Umbilical cord (tissue), 2 donors: Measurements from ENCODE around the gene STX16. TPM values are rescaled to one million over a fixed set of nuclear protein-coding genes. Genes with fewer than 3 reads are reported as not detected.

Experiments used
- DNase-seq: peaks from one replicate; pipeline ENCODE4 v3.0.0-alpha.2; 2015; ENCODE audit warnings: low spot score
- total RNA-seq: library from RNA; depleted of rRNA; stranded (reverse); fragments of >200 nt; gene quantifications from one replicate; pipeline ENCODE4 v1.2.3, GENCODE V29; 2014; ENCODE audit warnings: low replicate concordance; ENCODE audit not compliant: insufficient read depth

The STX16 gene
- total RNA-seq, 1 donor from 2014 or later = 24.1 TPM

DNA sequence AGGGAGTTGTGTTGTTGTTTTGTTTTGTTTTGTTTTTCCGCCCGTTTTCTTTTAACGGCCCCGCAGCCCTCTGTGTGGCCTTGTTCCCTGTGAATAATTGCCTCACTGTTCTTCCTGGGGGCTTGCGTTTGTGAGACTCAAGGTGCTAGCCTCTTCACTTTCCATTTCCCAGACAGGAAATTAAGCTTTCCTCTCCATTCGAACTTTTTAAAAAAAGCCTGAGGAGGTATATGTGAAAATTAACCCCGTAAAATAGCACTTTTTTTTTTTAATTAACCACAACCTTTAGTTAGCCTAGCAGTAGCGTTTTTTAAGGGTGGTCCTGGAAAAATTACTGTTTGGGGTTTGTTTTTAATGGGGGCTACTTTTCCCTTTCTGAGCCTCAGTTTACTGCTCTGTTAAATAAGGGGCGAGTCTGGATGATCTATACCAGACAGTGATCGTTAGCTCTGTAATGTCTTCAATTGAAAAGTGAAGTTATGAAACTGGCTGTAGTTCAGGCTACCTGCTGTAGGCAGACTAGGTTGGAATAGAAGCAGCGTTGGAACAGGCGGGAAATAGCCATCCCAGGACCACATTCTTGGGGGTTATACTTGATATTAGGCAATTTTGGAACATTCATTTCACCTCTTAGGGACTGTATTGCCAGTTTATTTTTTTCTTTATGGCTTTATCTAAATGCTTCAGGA is 1.7 kb downstream of the STX16 start:
- DNase-seq = no peak

DNA sequence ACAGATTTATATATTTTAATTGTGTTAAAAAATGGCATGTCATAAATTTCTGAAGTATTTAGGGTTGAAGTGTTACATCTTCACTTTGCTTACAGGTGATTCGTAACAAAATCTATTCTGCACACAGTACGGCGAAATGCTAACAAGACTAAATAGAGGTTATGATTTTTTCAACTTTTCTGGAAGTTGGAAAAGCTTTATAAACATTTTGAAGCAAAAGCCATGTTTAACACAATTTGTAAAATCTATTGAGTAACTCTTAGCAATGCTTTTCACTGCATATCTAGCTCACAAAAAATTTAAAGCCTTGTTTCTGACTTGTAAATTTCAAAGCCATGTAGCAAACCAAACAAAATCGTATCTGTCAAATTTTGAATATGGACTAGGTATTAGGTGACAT is 3.3 kb downstream of the STX16 start:
- no peak for DNase-seq

DNA sequence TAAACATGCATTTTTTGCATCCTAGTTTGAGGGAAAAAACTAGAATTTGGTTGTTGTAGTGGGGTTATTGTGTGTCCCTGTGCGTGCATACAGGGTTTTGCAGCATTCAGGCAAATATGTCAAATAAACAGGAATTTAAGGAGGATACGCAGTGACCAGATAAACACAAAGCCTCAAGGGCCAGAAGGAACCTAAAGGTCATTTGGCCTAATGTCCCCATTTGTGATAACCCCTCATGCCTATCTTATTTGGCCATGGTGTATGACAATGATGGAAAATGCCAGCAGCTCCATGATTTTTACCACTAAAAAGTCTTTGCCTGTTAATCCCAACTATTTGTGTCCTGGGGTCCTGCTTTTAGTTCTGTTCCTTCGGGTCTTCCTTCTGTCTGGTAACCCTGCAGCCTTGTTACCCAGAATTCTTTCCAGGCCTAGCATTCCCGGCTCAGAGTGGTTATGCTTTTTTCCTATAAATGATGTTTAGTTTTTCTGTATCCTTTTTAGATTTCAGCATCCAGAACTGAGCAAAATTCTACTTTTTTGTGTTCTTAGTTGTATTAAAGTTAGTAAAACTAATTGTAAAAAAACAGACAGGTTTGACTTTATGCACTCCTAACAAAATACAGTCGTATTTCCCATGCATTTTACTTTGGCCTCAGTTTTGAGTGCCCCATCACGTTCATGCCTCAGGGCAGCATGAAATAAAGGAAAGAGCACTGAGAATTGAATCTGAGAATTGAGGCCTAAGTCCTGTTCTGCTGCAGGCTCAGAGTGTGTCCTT is 4.4 kb downstream of the STX16 start:
- no peak for DNase-seq

DNA sequence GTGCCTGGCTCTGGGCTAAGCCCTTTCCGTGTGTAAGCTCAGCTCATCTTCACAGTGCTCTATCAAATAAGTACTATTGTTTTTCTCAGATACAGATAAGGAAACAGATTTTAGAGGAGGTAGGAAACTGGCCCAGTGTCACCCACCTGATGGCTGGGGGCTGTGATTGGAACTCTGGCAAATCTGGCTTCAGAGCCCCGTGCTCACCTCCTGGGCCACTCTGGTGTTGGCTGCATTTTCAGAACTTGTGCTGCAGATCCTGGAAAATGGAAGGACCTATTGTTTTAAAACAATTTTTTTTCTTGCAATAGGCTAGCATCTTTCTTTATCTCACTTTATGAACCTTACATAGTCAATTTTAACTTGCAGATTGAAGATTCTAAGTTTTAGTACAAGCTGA is 5.7 kb downstream of the STX16 start:
- DNase-seq = no peak

DNA sequence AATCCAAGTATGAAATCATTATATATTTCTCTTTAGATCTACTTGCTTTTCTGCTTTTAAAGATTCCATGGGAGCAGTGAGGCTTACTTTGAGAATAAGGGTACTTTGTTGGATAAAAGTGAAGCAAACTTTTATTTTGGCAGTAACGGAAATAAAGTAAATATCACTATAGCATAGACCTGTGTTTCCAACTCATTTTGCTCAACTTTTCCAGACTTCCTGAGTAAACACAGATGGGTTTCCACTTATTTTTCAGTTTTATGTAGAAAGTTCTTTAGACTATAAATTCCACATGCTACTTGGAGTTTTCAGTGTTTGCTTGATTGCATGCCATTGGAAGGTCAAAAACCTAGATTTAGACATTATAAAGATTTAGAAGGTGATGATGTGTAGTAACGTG is 6.2 kb downstream of the STX16 start:
- DNase-seq = no peak

DNA sequence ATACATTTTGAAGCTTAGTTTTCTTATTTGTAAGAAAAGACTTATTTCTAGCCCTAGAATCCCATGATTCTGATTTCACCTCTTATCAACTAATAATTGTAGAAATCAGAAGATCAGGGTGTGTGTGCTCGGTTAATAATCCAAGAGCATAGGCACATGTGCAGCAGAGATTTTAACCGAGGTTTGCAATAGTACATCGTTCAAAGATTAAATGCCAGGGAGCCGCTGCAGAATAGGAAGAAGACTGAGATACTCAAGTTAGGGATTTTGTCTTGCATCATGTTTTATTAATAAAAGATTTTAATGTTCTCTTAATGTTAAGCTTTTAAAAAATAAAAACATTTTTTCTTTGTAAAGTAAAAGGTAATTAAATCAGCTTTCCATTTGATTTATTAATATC is 6.9 kb downstream of the STX16 start:
- DNase-seq = no peak

DNA sequence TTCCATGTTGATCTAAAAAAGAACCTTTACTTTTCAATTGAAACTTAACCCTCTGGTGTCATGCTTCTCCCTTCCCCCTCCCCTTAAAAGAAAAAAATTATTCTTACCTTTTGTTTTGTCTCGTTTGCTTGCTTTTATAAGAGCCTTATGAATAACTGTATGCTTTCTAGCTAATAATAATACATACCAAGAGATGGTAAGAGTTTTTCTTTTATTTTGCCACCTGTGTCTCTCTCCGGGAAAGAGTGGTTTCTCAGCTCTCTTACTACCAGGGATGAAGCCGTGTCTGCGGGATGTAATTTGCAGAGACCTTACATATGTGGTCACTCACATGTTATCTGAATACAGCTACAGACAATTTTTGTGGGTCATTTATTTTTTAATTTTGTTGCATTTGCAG is 7.7 kb downstream of the STX16 start:
- DNase-seq = no peak

DNA sequence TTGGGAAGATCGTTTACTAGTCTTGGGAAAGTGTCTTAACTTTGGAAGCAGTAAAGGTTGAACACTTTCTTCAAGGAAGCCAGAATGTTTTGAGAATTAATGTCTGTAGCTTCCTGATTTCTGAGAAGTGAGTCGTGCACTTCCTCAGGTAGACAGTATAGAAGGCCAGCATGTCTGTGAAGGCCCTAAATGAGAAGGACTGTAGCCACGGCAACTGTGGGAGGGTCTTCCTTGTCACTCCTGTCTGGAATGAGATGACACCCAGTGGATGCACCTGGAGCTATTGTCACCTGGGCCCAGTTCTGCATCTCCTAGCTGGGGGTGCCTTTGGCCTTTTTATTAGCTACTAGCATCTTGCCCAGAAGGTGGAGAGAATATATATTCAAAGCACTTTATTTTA is 8.8 kb downstream of the STX16 start:
- no peak for DNase-seq

DNA sequence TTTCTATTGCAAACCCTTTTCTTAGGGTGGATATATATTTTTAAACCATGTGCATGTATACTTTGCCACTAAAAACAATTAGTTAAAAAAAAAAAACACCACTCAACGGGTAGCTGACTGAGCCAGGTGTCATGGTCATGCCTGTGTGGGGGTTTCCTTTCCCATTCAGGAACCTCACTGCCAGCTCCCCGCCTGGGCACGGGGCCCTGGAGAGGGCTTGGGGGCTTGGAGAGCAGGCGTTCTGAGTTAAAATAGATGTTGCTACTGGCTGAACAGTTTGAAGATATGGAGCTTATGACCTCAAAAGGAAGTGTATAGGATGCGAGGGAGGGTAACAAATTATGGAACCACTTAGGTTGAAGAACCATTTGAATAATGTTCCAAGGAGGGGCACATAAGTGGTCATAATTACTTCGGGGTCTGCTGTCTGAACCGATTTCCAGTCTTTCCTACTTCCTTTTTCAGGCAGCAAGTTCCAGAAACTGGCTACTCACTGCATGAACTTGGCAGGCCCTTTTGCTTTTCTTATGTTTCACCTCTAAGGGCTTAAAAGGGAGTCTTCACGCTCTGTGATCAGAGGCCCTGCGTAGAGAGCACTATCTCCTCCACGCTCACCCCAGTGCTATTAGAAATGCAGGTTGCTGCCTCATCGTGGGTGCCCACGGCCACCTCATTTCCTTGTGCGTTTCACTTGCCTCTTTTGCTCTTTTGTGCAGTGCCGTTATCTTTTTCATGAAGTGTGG is 9.9 kb downstream of the STX16 start:
- DNase-seq = no peak

DNA sequence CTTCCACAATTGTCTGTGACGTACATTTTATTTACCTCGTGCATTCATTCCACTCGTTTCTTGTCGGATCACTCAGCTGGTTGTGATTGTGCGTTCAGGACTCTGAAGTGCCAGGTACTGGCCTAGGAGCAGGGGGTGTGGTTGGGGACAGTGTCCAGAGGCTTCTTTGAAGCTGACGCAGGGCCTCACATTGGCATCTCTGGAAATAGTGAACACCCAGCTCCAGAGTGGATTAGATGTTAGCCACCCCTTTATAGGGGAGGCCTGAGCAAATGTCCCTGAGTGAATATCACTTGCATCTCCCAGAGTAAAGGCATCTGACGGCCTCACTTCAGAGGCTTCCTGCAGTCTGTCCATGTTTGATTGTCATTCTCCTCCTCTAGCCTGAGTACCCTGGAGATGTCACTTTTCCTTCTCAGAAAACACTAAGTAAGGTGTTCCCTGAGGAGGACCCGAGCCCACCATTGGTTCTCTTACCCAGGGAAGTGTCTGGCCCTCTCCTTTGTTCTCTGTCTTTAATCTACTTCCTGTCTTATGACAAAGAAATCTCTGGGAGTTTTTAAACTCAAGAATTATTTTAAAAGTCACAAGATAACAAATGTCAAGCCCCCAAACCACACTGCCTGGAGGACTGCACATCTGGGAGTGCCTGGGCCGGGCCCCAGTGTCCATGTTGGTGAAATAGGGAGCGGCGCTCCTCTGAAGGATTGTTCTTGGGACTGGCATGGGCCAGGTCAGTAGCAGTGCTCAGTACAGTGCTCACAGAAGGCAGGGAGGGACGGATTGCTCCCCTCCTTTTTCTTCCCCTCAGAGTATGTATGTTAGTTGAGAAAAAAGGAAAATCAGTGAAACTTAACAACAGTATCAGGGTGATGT is 10.8 kb downstream of the STX16 start:
- no peak for DNase-seq

DNA sequence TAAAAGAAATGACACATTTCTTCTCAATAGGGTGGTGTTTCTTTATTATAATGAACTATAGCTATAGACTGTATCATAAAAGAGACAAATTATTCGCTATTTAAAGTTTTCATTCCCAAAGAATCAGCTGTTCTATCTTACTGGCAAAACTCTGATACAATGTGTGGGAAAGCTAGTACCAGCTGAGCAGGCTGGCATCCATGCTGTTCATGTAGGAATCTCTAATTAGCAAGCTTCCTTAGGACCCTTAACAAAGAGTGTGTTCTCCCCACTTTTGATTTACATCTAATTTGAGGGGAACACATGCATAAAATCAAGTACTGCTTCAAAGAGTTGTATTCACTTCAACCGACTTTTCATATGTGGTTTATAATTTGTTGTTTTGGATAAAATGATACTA is 13.2 kb downstream of the STX16 start:
- no peak for DNase-seq

DNA sequence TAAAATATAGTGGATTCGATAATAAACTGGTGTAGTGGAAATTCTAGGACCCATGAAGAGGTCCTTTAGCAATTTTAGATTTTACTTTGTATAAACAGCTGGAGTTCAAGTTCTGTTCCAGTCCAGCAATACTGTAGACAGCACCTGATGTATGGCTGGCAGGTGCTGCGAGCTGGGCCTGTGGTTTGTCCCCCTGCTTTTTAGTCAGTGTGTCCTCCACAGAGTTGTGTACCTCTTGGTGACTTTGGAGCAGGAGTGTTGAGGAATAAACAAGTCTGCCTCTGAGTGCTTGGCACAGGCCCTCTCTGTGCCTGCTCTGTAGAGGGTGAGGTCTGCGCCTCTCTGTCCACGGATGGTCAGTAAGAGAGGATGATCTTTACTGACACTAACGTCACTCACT is 13.8 kb downstream of the STX16 start:
- DNase-seq = no peak

DNA sequence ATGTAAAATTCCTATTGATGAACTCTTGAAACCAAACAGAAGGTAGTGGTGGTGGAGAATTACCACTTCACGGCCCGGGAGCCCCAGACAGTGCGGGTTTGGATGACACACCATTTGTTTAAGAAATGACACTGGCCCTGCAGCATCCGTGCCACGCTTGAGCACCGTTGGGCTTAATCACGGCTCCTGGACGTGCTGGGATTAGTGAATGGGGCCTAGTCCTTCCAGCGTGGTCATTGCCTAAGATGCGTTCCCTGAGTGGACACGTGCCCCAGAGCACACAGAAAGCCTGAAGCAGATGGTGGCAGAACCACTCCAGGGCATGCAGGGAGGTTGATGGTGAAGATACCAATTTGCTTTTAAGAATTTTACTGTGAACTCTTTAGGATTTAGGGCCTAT is 14.5 kb downstream of the STX16 start:
- DNase-seq = no peak

DNA sequence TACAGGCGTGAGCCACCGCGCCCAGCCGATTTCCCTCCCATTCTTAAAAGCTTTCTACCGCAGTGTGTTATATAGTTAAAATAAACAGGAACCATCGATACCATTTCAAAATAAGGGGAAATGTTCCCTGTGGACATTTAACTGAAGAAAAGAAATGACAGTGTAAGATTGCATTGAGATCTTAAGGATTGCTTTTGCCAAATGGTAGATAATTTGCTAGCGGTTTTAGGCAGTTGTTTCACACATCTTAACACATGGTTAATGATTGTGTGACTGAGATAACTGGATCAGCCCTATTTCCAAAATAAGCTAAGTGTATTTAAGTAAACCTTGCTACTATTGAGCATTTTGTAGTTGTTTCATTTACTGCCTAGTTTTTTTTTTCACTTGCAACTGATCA is 15.6 kb downstream of the STX16 start:
- no peak for DNase-seq

DNA sequence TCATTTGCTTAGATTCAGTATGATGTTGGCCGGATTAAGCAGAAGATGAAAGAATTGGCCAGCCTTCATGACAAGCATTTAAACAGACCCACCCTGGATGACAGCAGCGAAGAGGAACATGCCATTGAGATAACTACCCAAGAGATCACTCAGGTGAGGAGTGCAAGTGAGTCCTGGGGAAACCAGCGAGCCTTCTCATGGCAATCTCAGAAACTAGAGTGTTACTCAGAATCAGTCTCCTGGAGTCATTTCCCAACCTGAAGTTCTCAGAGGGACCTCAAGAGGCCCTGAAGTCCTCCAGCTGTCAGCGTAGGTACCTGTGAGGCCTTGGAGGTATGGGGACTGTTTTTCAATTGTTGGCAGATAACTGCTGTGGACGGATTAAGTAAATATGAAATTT is 16.9 kb downstream of the STX16 start:
- DNase-seq = no peak

DNA sequence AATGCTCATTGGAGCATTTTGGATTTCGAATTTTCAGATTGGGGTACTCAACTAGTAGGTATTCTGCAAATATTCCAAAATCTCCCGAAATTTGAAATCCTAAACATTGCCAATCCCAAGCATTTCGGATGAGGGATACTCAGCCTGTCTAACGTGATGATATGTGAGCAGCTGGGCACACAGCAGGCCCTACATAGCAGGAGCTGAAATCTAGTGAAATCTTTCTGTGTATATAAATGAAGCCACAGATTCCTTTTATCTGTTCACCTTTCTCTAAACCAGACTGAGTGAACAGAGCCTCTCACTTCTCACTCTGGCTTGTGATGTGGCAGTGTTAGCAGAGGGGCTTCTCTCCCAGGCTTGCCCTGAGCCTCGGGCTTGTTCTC is 17.8 kb downstream of the STX16 start:
- DNase-seq = no peak

DNA sequence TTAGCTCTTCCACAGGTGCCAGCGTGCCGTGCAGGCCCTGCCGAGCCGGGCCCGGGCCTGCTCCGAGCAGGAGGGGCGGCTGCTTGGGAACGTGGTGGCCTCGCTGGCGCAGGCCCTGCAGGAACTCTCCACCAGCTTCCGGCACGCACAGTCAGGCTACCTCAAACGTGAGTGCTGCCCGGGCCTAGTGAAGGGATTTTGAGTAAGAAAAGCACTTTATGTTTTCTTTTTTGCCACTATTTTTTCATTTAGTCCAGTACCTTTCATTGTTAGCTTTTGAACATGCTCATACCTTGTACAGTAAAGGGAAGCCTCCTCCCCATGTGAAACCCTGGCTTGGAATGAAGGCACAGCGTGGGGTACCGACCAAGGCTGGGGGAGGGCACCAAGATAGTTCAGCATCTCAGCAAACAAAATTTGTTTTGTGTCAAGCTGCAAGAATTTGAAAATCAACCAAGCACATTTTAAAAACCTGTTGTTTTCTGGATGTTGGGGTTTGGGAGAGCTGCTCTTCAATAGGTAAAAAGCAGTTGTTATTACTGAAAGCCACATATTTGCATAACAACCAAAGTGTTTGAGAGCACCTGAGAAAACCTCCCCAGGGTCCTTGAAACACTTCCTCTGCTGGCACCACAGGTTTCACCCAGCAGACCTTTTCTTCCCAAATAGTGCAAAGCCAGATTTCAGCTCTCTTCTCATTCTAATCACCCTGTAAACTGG is 18.4 kb downstream of the STX16 start:
- no peak for DNase-seq

DNA sequence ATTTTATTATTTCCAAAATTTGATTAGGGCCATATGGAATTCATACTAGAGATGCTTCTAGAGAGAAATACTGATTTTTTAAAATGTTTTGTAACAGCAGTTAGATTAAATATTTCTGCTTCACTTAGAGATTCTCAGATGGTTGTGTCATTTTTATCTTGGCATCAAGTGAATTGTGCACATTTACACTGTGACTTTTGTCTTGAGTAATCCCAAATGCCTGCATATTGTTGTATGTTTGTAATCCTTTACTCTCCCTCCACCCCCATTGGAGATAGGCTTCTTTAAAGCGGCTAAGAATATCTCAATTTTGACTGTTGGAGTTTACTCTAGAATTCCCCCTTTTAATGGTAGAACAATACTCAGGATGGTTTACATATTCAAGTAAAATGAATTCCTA is 19.0 kb downstream of the STX16 start:
- DNase-seq = no peak

DNA sequence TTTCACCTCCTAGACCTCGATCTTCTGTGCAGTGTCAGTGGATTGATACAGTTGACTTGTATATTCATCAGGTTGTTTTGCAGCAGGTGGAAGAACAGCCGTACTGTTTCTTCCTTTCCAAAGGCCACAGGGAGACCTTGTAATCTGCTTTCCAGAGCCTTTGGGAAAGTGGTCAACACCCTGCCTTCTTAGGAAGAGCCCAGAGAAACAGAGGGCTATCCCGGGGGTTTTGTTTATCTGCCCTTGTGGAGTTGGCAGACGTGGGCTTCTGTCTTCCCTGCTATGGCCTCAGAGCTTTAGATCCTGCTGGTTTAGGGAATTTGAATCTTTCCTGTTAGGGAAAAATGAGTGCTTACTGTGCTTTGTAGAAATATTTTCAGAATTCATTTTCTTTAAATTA is 19.6 kb downstream of the STX16 start:
- DNase-seq = no peak

DNA sequence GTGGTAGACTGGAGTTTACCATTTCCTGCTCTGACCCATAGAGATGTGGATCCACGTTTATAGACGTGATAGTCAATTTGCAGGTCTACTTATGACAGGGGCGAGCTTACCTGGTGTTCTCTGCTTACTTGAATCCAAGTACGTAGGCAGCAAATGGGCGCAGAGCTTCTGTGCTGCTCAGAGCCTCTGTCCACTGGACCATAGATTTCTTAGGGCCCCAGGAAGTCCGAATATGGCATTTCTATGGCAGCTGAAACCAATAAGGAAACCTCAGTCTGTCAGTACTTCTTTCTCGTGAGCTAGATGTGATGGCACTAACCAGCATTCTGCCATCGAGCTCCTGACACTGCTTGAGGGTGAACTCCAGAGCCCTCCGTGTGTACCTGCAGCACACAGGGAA is 22.0 kb downstream of the STX16 start:
- DNase-seq = no peak

DNA sequence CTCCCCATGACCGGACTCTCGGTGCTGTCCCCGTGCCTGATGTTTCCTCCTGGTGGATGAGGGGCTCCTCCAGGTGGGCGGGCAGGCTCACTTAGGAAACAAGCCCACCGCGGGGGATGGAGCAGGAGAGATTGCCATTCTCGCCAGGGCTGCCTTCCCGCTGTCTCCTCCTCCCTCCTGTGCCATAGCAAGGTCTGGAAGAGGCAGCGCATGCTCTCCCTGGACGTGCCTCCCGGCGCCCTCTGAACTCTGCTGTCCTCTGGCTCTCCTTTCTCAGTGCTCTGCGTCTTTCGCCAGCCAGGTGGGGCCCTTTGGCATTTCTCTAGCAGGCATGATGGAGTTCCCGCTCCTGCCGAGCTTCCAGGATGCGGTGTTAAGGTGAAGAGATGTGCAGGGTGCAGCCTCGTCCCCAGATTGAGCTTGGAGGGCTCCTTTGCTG is 24.1 kb downstream of the STX16 start:
- DNase-seq = no peak
